ENCODE data around the gene SSH2. TPM values are rescaled to one million over a fixed set of nuclear protein-coding genes. Genes with fewer than 3 reads are reported as not detected.

The SSH2 gene
- total RNA-seq, 1 experiment from 2014 or later = 8.5 TPM

DNA sequence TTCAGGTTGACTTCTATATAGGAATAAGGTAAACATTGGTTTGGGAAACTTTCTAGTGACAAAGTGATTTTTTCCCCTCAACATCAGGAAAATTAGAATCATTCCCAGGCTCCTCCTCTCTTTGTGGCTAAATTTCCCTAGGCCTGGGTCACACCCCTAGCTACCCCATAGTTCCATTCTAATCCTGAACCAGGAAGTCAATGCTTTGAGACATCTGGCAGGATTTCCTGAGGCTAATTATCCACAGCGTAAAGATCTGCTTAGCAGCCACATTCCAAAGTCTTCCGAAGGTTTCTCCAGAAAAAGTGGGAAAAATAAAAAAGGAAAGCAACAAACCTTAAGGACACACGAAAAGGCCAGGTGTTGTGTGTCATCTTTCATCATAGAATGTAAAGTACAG lies 247.0 kb downstream of the SSH2 start:
- no peak for TF ChIP-seq EZH2 (IDR thresholded peaks at IDR 0.05; ENCODE audit: low read length, unreplicated experiment)
- TF ChIP-seq, protein P1, sequence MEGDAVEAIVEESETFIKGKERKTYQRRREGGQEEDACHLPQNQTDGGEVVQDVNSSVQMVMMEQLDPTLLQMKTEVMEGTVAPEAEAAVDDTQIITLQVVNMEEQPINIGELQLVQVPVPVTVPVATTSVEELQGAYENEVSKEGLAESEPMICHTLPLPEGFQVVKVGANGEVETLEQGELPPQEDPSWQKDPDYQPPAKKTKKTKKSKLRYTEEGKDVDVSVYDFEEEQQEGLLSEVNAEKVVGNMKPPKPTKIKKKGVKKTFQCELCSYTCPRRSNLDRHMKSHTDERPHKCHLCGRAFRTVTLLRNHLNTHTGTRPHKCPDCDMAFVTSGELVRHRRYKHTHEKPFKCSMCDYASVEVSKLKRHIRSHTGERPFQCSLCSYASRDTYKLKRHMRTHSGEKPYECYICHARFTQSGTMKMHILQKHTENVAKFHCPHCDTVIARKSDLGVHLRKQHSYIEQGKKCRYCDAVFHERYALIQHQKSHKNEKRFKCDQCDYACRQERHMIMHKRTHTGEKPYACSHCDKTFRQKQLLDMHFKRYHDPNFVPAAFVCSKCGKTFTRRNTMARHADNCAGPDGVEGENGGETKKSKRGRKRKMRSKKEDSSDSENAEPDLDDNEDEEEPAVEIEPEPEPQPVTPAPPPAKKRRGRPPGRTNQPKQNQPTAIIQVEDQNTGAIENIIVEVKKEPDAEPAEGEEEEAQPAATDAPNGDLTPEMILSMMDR (conservative IDR thresholded peaks at IDR 0.05; ENCODE audit: low read depth, low read length) = no peak
- no peak overlapping the region for H3K27ac ChIP-seq (ENCODE audit: low read length)

DNA sequence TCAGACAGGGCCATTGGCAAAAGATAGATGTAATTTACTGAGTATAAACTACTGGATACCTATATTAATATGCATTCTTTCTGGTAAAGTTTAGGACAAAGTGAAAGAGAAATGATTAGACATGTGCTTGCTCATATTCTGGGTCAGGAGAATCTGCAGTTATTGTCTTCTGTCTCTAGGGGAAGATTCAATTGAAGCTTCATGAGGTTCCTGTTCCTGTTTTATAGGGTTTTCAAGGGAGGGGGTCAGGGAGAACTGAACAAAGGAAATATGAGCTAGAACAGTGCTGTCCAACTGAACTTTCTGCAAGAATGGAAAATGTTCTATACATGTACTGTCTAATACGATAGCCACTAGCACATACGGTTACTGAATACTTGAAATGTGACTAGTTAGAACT lies 248.0 kb downstream of the SSH2 start:
- Histone ChIP-seq H4K20me1 (ENCODE audit: low read length) (no peaks in the 10 kb centered on the region), H3K27ac (ENCODE audit: low read length) (no peak overlapping the region), H3F3A (ENCODE audit: low read length, unreplicated experiment) (no peaks in the 10 kb centered on the region), H3K79me2 (ENCODE audit: low read length) (no peaks in the 10 kb centered on the region), H3K4me3 (ENCODE audit: low read length) (no peak overlapping the region), H3K27me3 (ENCODE audit: low read length) (no peaks in the 10 kb centered on the region), H3K36me3 (ENCODE audit: low read depth, low read length) (no peaks in the 10 kb centered on the region; the same call in 1 of the 2 replicates), H3K9me2 (replicated peaks; ENCODE audit: low read length) (no peaks in the 10 kb centered on the region), H3K4me2 (ENCODE audit: low read length) (no peak overlapping the region), H3K9ac (ENCODE audit: low read length) (no peak overlapping the region), H3K9me3 (ENCODE audit: low read length) (no peaks in the 10 kb centered on the region), H2AFZ (ENCODE audit: low read length) (no peak overlapping the region), H3K4me1 (ENCODE audit: insufficient read depth, low read length) (no peaks in the 10 kb centered on the region)
- DNase-seq (no peak), ATAC-seq (no peak)
- ChIA-PET CTCF (interaction anchor here (1.3 kb wide), 1 partner anchor 43 kb away, joined by 3 read pairs; no protein-coding TSS in a partner anchor), POLR2A (ENCODE audit: unreplicated experiment) (no interaction called here)
- intact Hi-C loops (cut with micrococcal nuclease) = no loop called here
- no peak for TF ChIP-seq EZH2phosphoT487 (IDR thresholded peaks at IDR 0.05; ENCODE audit: borderline replicate concordance, low read length)
- no peak for TF ChIP-seq EZH2 (IDR thresholded peaks at IDR 0.05; ENCODE audit: low read length, unreplicated experiment)
- TF ChIP-seq, protein P1 (conservative IDR thresholded peaks at IDR 0.05; ENCODE audit: low read depth, low read length) = no peak
- no TSS peak for BruUV-seq (replicated peaks)

More for the DNA sequence above, 247.0 kb downstream of the SSH2 start:
- Histone ChIP-seq H3K36me3 (ENCODE audit: low read depth, low read length) (no peaks in the 10 kb centered on the region; the same call in 1 of the 2 replicates), H3K9me2 (replicated peaks; ENCODE audit: low read length) (no peaks in the 10 kb centered on the region), H3F3A (ENCODE audit: low read length, unreplicated experiment) (no peaks in the 10 kb centered on the region), H3K79me2 (ENCODE audit: low read length) (no peaks in the 10 kb centered on the region), H3K9ac (ENCODE audit: low read length) (no peak overlapping the region), H3K9me3 (ENCODE audit: low read length) (no peaks in the 10 kb centered on the region), H4K20me1 (ENCODE audit: low read length) (no peaks in the 10 kb centered on the region), H3K4me2 (ENCODE audit: low read length) (no peak overlapping the region), H2AFZ (ENCODE audit: low read length) (no peak overlapping the region), H3K4me1 (ENCODE audit: insufficient read depth, low read length) (no peaks in the 10 kb centered on the region), H3K27me3 (ENCODE audit: low read length) (no peaks in the 10 kb centered on the region), H3K4me3 (ENCODE audit: low read length) (no peak overlapping the region)
- DNase-seq (no peak), ATAC-seq (no peak)
- BruUV-seq (replicated peaks) = no TSS peak
- CTCF ChIA-PET = no interaction called here
- intact Hi-C loops (cut with micrococcal nuclease) = no loop called here
- POLR2A ChIA-PET (ENCODE audit: unreplicated experiment) = no interaction called here

DNA sequence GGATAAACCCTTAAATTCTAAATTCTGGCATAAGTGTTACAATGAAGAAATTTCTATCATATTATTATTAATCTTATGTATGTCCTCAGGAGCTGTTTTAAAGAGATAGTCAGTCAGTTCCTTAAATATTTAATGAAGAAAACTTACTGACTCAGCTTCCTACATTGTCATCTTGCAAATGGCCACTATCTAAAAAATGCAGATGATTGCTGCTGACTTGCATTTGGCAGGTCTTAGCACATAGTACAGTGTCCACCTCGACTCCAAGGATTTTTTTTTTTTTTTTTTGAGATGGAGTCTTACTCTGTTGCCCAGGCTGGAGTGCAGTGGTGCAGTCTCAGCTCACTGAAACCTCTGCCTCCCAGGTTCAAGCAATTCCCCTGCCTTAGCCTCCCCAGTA lies 252.2 kb downstream of the SSH2 start:
- ChIA-PET CTCF (no interaction called here), POLR2A (ENCODE audit: unreplicated experiment) (interaction anchor here (0.7 kb wide), 1 partner anchor 103 kb away, joined by 5 read pairs; no protein-coding TSS in a partner anchor)
- Histone ChIP-seq H3K4me1 (ENCODE audit: insufficient read depth, low read length) (no peaks in the 10 kb centered on the region), H3F3A (ENCODE audit: low read length, unreplicated experiment) (no peaks in the 10 kb centered on the region), H2AFZ (ENCODE audit: low read length) (no peak overlapping the region), H3K9me2 (replicated peaks; ENCODE audit: low read length) (no peaks in the 10 kb centered on the region), H3K4me3 (ENCODE audit: low read length) (no peak overlapping the region), H3K27me3 (ENCODE audit: low read length) (no peaks in the 10 kb centered on the region), H3K9ac (ENCODE audit: low read length) (no peak overlapping the region), H3K79me2 (ENCODE audit: low read length) (no peaks in the 10 kb centered on the region), H3K9me3 (ENCODE audit: low read length) (no peaks in the 10 kb centered on the region), H3K4me2 (ENCODE audit: low read length) (no peak overlapping the region), H3K27ac (ENCODE audit: low read length) (no peak overlapping the region), H3K36me3 (ENCODE audit: low read depth, low read length) (no peaks in the 10 kb centered on the region), H4K20me1 (ENCODE audit: low read length) (no peaks in the 10 kb centered on the region)
- ATAC-seq = no peak
- no peak for DNase-seq
- no peak for TF ChIP-seq EZH2 (IDR thresholded peaks at IDR 0.05; ENCODE audit: low read length, unreplicated experiment)
- no peak for TF ChIP-seq EZH2phosphoT487 (IDR thresholded peaks at IDR 0.05; ENCODE audit: borderline replicate concordance, low read length)
- TF ChIP-seq, protein P1 (conservative IDR thresholded peaks at IDR 0.05; ENCODE audit: low read depth, low read length) = no peak
- no TSS peak for BruUV-seq (replicated peaks)
- intact Hi-C loops (cut with micrococcal nuclease) = no loop called here

All from PC-3 (cell line).